Limb (tissue), 2 donors: ENCODE measurements around the gene CDC42SE2.
"Not testable (repeated sequence)": the region's sequence is repeated elsewhere in the genome, so short reads cannot be mapped to it uniquely, and the experiment has no call there.

ENCODE experiments used
- DNase-seq, 2 donors: peaks; one replicate each; pipeline ENCODE4 v3.0.0-alpha.2; 2016; ENCODE audit errors: extremely low spot score in 2 of 2

The CDC42SE2 gene

DNA sequence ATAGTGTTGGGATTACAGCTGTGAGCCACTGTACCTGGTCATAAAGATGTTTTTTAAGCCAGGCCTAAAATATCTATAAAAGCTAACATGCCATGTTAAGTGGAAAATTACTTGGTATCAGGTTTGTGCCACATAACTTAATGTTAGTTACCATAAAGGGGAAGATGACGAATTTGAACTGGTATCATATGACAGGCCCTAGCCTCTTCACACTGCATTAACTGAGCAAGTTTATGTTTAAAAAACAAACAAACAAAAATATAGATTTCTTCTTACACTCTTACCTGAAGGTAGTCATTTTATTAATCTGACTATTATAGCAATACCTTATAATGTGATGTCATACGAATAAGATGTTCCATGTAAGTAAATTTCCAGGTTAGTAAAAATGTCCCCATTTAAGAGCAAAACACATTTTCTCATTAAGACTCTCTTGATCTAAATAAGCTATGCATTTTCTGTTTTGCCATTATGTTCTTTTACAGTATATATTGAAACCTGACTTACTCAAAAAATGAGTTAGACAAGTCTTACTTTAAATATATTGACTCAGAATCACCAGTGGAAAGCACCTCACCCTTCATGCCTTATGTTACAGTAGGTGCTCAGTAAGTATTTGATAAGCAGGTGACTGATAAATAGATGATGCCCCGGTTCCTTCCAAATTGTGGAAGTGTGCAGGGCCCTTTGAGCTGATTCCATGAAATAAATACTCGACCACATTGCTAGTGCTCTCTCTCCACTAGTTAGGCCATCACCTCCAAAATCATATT is 125.4 kb downstream of the CDC42SE2 start:
- no peak for DNase-seq

DNA sequence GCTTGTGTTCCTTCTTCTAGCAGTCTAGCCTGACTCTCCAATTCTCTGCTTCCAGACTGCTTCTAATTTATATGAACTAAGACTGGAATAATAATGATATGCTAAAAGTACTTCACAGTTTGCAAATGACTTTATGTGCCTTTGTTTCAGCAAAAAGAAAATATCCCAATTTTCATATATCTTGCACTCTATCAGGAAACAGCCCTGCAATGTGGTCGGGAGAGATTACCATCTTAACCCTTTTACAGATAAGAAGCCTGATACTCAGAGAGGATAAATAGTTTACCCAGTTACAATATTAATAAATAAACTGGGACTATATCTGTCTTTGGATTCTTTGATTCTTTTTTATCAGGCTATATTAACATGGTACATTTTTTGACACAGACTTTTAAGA is 126.0 kb downstream of the CDC42SE2 start:
- DNase-seq = no peak

DNA sequence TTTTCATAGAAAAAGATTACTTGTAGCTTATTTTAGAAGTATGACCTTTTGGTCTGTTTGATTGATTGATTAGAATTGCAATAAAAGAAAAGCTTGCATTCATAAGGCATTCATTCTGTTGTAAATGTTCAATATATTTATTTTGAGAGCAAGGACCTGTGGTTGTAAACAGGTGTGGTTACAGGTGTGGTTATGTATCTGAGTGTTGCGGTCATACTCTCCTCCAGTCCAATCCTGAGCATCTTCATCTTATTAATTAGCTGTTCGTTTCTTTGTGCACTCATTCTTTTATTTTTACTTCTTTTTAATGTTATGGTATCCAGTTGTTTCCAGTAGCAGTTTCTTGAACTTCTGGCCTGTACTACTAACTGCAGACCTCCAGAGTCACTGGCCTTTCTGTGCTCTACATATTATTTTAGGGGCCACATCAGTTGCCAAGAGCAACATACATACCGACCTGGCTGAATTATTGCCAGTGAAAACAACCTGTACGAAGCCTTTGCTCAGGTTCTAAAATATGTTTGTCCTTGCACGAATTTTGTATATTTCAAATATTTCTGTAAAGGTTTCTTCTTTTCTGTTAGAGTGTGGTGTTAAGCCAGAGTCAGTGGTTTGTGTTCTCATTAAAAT is 128.7 kb downstream of the CDC42SE2 start:
- no peak for DNase-seq

DNA sequence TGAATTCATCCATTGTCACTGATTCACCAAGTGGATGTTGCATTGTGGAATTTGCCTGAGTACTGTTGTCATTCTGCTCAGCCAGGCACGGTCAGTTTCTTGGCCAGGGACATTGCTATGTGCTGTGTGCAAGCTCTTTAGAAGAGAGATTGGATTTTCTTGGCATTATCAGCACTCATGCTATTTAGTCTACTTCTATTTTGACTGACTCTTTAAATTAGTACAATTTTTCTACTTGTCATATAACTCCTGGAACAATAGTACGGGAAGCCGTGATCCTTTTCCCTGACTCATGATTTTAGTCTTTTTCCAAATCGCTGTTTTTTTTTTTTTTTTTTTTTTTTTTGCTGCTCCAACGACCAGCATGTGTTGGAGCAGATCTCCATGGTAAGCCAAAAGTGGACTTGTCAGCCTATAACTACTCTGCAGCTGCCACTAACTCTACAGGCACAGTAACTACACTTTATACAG is 129.7 kb downstream of the CDC42SE2 start:
- DNase-seq = no peak

DNA sequence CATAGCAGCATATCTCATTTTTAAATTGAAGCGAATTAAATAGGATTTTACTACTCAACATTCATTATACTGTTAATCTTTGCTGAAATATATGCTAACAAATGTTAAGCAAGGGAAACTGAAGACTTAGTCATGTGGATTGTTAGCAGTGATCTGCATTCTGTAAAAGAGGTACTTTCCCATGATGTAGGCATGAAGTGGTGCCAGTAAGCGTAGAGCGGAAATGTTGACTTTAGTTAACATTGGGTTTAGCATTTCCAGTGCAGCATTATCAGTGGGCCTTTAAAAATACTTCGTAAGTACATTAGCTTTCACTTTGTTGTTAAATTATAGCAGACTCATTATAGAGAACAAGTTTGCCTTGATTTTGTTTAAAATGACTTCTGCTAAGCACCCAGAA is 130.3 kb downstream of the CDC42SE2 start:
- no peak for DNase-seq

DNA sequence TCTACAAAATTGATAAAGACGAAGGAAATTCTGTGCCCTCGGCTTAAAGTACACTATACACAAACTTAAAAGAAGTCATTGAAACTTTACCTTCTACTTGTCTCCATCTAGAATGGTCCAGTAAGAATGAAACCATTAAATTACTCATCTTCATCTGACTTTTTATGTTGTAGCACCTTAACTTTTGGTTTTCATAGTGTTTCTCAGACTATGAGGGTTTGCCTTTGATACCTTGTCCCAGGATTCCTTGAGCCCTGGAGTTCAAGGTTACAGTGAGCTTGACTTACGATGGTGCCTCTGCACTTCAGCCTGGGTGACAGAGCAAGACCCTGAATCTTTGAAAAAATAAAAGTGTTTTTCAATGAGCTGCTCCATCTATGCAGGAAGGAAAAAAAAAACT is 132.2 kb downstream of the CDC42SE2 start:
- no peak for DNase-seq

DNA sequence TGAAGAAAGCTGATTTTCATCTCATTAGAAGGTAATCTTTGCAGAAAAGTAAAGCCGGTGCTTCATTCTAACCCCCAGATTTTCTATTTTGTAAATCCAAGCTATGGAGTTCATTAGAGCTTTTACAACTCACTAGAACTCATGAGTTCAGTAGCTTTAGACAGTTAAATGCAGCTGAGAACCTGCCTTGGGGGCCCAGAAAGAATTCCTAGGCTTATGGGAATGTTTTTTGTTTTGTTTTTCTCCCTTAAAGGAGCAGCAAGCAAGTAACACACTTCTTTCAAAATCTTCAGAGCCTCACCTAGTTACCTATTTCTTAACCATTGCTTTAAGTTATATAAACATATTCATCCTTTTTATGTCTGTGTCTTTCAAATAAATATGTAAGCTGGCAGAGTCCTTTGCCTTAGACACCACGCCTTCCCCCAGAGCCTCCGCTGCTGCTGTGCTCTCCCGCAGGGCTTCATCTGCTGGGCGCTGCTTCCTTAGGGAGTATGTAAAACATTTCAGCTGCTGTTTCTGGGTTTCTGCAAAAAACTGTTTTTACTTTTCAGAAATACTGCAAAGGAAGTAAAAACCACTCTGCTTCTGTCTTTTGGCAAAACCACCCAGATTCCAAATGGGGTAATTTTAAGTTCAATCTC is 132.9 kb downstream of the CDC42SE2 start:
- DNase-seq = no peak

DNA sequence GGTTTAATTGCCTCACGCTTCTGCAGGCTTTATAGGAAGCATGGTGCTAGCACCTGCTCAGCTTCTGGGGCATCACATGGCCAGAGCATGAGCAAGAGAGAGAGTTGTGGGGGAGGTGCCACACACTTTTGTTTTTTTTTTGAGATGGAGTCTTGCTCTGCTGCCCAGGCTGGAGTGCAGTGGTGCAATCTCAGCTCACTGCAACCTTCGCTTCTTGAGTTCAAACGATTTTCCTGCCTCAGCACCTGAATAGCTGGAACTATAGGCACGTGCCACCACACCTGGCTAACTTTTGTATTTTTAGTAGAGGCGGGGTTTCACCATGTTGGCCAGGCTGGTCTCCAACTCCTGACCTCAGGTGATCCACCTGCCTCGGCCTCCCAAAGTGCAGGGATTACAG is 135.2 kb downstream of the CDC42SE2 start:
- DNase-seq = not testable (repeated sequence)

DNA sequence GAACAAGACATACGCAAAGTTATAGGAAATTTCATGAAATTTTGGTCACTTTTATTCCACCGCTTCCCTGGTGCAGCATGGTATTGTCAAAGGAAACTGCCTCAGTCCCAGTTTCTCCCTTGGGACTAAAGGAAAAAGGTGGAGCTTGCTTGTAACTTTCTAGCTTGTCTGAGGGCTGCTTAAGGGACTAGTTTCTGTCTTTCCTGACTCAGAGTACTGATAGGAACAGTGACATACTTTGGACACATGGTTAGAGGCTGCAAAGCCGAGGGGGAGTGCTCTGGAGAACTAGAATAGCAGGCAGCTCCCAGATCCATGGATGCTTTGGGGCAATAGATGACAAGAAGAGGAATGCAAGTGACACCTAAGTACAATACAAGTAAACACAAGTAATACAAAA is 136.7 kb downstream of the CDC42SE2 start:
- DNase-seq = no peak

DNA sequence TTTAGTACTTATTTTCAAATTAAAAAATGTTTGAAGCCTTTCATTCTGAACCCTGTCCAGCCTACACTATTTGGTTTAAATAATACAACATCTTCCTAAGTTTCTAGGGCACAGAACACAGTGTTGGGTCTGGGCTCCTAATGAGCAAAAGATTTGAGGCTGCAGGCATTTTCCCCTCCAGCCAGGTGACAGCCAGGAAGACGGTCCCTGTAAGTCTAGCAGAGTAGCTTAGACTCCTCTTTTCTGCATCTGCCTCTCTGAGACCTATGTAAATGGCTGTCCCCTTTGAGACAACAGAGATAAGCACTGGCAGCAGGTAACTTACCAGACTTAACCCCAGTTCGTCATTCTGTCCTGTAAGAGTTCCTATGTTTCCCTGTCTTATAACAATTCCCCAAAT is 141.8 kb downstream of the CDC42SE2 start:
- DNase-seq = no peak

DNA sequence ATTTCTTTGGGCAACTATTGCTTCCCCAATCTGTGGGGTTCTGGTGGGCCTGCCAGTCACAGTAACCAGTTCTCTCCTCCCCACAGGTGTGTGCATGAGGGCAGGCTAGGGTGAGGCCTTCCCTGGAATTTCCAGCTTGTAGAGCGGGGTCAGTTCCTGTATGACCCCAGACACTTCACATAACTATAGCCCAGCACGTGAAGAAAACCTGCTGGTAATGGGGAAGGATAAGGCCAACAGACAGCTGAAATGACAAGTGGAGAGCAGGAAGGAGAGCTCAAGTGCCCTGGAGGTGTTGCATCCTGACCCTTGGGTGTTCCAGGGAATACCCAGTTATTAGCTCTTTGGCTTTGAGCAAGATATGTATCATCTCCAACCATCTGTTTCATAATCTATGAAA is 142.2 kb downstream of the CDC42SE2 start:
- no peak for DNase-seq

DNA sequence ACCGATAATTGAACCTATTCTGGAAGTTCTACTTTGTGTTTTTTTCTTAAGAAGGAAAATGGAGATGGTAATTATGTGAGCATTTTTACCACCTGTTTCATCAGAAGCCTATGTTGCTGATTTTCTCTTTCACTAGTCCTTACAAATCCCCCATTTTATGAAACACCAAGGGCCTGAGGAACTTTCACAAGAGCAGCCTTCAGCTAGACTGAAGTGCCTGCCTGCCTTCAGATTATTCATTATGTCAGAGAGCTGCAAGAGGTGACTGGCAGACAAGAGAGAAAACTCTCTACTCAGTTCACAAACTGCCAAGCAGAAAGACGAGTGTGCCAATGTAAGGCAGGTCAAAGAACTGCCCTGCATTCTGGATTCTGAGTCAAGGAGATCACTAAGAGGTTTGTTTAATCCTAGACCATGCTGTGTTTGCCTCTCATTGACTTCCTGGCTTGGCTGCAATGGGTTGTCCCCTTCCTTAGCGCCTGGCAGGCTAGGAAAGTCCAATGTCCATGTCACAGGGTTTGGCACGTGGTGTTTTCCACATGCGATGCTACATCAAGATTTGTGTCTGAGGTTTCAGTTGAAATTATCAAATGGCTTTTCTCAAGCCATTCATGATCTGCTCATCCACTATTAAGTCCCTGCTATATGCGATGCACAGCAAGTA is 143.3 kb downstream of the CDC42SE2 start:
- DNase-seq = no peak

DNA sequence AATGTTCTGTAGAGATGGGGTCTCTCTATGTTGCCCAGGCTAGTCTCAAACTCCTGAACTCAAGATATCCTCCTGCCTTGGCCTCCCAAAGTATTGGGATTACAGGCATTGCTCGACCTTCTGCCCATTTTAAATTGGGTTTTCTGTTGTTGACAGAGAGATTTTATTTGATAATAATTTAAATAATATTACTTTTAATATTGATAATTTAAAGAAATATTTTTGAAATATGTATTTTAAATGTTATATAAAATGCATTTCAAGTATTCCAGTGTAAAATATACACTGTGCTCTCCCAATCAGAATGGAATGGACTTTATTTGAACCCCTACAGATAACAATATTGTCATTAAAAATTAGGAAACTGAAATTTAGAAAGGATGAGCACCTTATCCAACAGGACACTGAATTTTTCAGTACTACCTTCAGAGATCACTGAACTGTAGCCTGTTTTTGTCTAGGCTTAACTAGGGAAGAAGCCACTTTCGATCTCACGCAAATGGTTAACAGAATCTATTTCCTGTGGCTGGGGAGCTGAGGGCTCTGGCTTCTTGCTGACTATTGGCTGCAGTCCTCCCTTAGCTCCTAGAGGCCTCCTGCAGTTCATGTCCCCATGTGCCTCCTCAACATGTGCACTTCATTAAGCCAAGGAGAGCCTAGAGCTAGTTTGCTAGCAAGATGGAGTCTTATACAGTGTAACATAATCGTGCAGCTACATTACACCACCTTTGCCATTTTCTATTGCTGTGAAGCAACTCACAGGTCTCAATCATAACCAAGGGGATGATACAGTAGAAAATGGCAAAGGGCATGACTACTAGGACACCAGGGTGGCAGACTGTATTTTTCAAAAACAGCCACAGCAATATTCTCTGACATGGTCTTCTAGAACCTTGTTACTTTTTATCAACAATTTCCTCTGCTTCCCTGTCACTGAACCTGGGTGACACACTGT is 150.0 kb downstream of the CDC42SE2 start:
- DNase-seq = no peak

DNA sequence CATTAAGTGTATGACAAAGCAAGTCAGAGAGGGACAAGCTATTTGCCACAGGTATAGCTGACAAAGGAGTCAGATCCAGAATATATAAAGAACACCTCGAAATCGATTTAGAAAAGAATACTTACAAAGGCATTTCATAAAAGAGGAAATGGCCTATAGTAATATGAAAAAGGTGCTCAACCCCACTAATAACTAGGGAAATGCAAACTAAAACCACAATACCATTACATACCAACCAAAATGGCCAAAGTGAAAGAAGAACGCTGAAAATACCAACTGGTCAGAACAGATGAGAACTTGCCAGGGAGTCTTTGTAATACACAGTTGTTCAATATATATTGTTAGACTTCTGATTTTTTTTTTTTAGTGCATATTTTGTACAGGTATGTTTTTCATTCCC is 152.9 kb downstream of the CDC42SE2 start:
- DNase-seq = no peak

DNA sequence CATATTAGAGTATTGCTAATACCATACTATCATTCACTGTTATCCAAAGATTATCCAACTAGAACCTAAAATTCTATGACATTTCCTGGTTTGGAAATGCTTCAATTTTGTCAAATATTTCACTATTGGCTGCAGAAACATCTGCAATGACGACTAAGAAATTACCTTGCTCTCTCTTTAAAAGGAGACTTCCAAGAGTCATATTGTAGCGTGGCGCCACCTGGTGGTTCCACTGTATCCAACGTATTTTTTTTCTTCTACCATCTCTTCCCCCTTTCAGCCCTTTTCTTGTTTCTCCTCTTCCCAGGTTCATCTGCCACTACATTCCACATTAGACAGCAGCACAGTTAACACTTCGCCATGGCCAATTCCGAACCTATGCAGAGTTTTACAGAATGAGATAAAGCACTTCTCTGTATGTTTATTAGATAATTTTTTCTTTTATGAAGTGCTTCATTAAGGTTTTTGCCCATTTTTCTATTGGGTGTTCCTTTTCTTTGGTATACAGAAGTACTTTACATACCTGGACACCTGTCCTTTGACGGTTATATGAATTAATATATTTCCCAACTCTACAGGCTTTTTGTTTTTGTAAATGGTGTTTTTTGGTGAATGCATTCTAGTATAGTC is 153.5 kb downstream of the CDC42SE2 start:
- peak; percentile 77 to 82 for DNase-seq

DNA sequence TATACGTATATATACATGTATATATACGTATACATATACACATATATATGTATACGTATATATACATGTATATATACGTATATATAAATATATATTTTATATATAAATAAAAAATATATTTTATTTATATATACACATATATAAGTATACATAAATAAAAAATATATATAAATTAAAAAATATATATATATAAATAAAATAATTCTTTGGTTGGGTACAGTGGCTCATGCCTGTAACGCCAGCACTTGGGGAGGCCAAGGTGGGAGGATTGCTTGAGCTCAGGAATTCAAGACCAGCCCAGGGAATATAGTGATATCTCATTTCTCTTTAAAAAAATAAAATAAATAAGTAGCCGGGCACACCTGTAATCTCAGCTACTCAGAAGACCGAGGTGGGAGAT is 155.0 kb downstream of the CDC42SE2 start:
- DNase-seq = no peak

DNA sequence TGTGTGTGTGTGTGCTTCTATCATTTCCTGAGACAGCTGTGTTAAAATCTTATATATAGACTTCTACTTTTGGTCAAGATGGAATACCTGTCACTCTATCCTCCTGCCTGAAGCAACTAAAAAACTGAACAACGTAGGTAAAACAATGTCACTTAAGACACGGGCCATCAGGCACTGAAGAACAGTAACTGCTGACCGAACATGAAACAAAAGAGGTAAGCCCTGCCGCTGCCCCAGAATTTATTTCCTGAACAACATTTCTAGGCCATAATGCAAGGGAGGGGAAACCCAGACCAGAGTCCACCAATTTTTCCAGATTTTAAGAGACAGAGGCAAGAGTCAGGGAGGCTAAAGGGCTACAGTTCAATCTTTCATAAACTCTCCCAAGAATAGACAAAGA is 156.0 kb downstream of the CDC42SE2 start:
- no peak for DNase-seq

DNA sequence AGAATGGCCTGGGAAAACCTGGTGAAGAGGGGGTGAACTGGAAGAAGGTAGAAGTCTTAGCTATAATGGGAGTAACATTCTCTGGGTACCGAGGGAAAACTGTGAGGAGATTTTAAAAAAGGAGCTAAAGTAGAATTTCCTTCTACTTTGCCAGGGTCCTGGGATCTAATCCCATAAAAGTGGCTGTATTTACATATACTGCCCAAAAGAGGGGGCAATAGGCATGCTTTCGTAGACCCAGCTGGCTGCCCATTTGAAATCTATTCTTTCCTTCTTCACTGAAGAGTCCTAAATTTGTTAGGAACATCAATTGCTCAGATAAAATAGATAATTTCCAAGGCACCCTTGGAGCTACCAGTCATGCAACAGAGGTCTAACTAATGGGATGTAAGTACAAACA is 159.2 kb downstream of the CDC42SE2 start:
- DNase-seq = no peak

DNA sequence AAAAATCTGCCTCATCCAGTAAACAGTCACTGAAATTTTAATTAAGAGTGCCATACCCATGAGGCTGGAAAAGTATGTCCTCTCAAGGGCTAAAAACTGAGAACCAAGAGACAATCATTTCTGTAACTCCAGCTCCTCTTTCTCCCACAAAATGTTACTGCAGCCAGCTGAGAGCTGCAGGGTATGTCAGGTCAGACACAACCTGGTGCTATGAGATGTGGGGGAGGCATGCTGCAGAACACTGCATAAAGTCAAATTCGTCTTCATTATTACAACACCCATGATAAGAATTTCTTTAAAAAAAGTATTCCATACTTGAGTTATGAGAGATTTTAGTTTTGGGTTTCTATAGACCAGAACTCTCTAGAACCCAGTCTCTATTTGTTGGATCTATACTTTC is 162.2 kb downstream of the CDC42SE2 start:
- no peak for DNase-seq

DNA sequence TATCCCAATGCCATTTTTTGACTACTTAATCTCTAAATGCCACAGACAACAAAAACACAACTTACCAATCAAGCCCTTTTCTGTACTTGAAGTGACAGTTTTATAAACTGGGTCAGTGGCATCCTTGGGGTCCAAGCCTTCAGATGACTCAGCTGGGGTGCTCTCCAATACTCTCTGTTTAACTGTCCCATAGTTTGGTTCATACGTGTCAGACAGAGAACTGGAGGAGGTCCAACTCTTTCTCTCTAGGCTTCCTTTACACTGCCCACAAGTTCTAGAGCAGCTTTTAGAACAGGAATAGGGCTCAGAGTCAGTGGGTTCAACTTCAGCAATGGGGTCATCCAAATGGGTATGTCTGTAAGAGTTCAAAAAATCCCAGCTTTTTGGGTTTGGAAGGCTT is 166.9 kb downstream of the CDC42SE2 start:
- DNase-seq = no peak

DNA sequence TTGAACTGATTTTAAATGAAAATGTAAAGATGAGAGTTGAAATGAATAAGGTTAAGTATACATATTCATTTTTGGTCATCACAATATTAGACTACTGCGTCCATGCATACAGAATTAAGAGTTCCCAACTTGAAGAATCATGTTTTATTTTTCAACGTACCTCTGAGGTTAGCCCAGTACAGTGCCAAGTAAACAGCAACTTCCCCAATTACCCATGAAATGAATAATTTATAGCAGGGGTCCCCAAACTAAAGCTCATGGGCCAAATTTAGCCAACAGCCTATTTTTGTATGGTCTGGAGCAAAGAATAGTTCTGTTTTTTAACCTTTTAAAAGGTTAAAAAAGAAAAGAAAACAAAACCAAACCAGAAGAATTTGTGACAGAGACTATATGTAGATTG is 167.9 kb downstream of the CDC42SE2 start:
- no peak for DNase-seq
